OCI-LY7 (cell line): ENCODE results near the gene TMEM219. TPM values are rescaled to one million over a fixed set of nuclear protein-coding genes. Genes with fewer than 3 reads are reported as not detected.

Source experiments
- BruUV-seq: library from RNA; stranded (reverse); fragments of 400-500 nt; replicated peaks from 2 replicates; lab custom pipeline; 2021; lab: Mats Ljungman, UMichigan
- CTCF ChIA-PET: fragments of 300-600 bp; sonication (Branson Sonifier 250); formaldehyde crosslinking; loops from one replicate; lab custom pipeline; 2022; ENCODE audit warnings: antibody characterized with exemption; ENCODE audit not compliant: unreplicated experiment; lab: Charles Lee
- POLR2A ChIA-PET: fragments of 300-600 bp; sonication (Branson Sonifier 250); formaldehyde crosslinking; loops from one replicate; lab custom pipeline; 2022; ENCODE audit warnings: antibody characterized with exemption; lab: Charles Lee
- DNase-seq: peaks from one replicate; pipeline ENCODE4 v3.0.0-alpha.2; 2015; ENCODE audit warnings: low spot score
- H2AFZ ChIP-seq: fragments of 200-600 bp; sonication (generic), shearing (Covaris generic); 2 replicates; pipeline ENCODE4 v1.6.1; 2014; ENCODE audit warnings: mild to moderate bottlenecking, antibody characterized with exemption, low read length, moderate library complexity
- H3K27ac ChIP-seq: fragments of 200-600 bp; sonication (generic); 2 replicates; pipeline ENCODE4 v1.5.1; 2014; ENCODE audit warnings: mixed run types, low read depth, mild to moderate bottlenecking, moderate library complexity, low read length, inconsistent platforms; ENCODE audit not compliant: poor library complexity, severe bottlenecking
- H3K36me3 ChIP-seq: fragments of 200-600 bp; sonication (generic); 2 replicates; pipeline ENCODE4 v1.6.1; 2014; ENCODE audit warnings: mild to moderate bottlenecking, antibody characterized with exemption, low read length, moderate library complexity, mixed read lengths; ENCODE audit not compliant: insufficient read depth
- H3K4me1 ChIP-seq: fragments of 200-600 bp; sonication (generic); 2 replicates; pipeline ENCODE4 v1.5.1; 2014; ENCODE audit warnings: mild to moderate bottlenecking, low read length; ENCODE audit not compliant: insufficient read depth, poor library complexity, severe bottlenecking
- H3K4me2 ChIP-seq: fragments of 200-600 bp; sonication (generic); 2 replicates; pipeline ENCODE4 v1.6.1; 2014; ENCODE audit warnings: mild to moderate bottlenecking, low read length
- H3K4me3 ChIP-seq: fragments of 200-600 bp; sonication (generic); 2 replicates; pipeline ENCODE4 v1.5.1; 2014; ENCODE audit warnings: mild to moderate bottlenecking, low read depth, low read length; ENCODE audit not compliant: poor library complexity, severe bottlenecking
- H3K79me2 ChIP-seq: fragments of 200-600 bp; sonication (generic); 2 replicates; pipeline ENCODE4 v1.6.1; 2016; ENCODE audit warnings: low read depth, mild to moderate bottlenecking, low read length, moderate library complexity, mixed read lengths; ENCODE audit not compliant: insufficient read depth
- H3K9me2 ChIP-seq: fragments of 200-600 bp; sonication (generic); 2 replicates; pipeline ENCODE4 v1.6.1; 2016; ENCODE audit warnings: mild to moderate bottlenecking, low read length, mixed read lengths; ENCODE audit not compliant: insufficient read depth
- H3K9me3 ChIP-seq: fragments of 200-600 bp; sonication (generic); 2 replicates; pipeline ENCODE4 v1.6.1; 2014; ENCODE audit warnings: mild to moderate bottlenecking, mixed run types, low read length, mixed read lengths
- H4K20me1 ChIP-seq: fragments of 200-600 bp; sonication (generic); 2 replicates; pipeline ENCODE4 v1.6.1; 2014; ENCODE audit warnings: mild to moderate bottlenecking, antibody characterized with exemption, low read length, moderate library complexity, mixed read lengths; ENCODE audit not compliant: insufficient read depth
- CTCF ChIP-seq: fragments of 200-600 bp; sonication (generic); conservative IDR thresholded peaks from 2 replicates; pipeline ENCODE4 v1.5.1; 2014; ENCODE audit warnings: mild to moderate bottlenecking, antibody characterized with exemption, low read length, moderate library complexity, mixed read lengths
- EZH2phosphoT487 ChIP-seq: fragments of 200-600 bp; sonication (generic); IDR thresholded peaks from 2 replicates; pipeline ENCODE4 v1.6.1; 2018; ENCODE audit warnings: low read depth, borderline replicate concordance, mild to moderate bottlenecking, mixed run types, antibody characterized with exemption, low read length, moderate library complexity, mixed read lengths
- intact Hi-C: fragments of 100-400 bp; cut with micrococcal nuclease; formaldehyde crosslinking; loops from one replicate; pipeline ENCODE4 v1.10.0; 2022; ENCODE audit not compliant: unreplicated experiment
- total RNA-seq, 2 experiments: library from RNA; depleted of rRNA in 1 of 2; stranded (reverse); fragments of >200 nt in 1 of 2; shearing (Covaris generic) in 1 of 2; gene quantifications; 2 replicates each; pipeline ENCODE4 v1.2.3, GENCODE V29; 2014 to 2022

TMEM219 gene
- total RNA-seq, 2 experiments from 2014 or later, result 82.9 to 94.1 TPM

- CTCF ChIA-PET, result no interaction called here
- Histone ChIP-seq H3K4me3 (no peak overlapping the region), H3K4me2 (no peak overlapping the region), H3K27ac (peak overlapping the region; percentile 38), H3K9me2 (no peaks in the 10 kb centered on the region), H2AFZ (no peak overlapping the region), H3K36me3 (peaks cover 39% of the 10 kb centered on the region), H3K9me3 (no peaks in the 10 kb centered on the region), H3K79me2 (peaks cover 34% of the 10 kb centered on the region), H4K20me1 (0 out of 2 replicates have a peak, but pooled peaks cover 12% of the 10 kb centered on the region), H3K4me1 (peaks cover 34% of the 10 kb centered on the region)
- TF ChIP-seq EZH2phosphoT487, result no peak
- TF ChIP-seq CTCF, result no peak
- POLR2A ChIA-PET, result interaction anchor here (0.7 to 3.8 kb wide), 8 partner anchors 9 to 104 kb away, joined by 3 to 56 read pairs (median 4); partner anchors contain the start of genes HIRIP3, KCTD13 and TMEM219
- no peak for DNase-seq
- intact Hi-C loops, result loop anchor here (5.0 kb wide), 1 partner anchor 155 kb away; the partner anchor contains the start of gene PAGR1
- BruUV-seq, result no TSS peak
Measured at GRCh38 chr16:29972500-29972899, 10.6 kb downstream of the TMEM219 start.

DNA sequence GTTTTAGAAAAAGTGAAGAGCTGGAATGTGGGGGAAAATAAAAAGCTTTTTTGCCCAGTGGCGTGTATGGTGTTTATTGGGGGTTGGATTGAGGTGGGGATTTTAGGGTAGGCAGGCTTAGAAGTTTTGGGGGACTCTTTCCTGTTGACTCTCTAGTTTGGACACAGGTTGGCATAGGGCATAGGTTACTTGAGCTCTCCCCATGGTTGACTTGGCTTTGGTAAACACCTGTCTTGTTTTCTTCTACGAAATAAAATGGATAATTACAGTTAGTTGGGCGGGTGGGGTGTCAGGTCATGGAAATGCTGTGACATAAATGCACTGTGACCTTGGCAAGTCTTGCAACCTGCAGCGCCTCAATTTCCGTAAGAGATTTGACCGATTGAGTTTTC, 11.1 kb downstream of the TMEM219 start:
- CTCF ChIA-PET, result interaction anchor here (0.6 to 1.1 kb wide), 5 partner anchors 10 to 273 kb away, joined by 3 to 6 read pairs (median 3); no protein-coding TSS in a partner anchor
- no peak overlapping the region for H3K4me2 ChIP-seq
- H3K4me3 ChIP-seq, result no peak overlapping the region

More for the DNA sequence above, 11.1 kb downstream of the TMEM219 start:
- Histone ChIP-seq H2AFZ (peak overlapping the region; percentile 75; the same call in 1 of the 2 replicates), H4K20me1 (0 out of 2 replicates have a peak, but pooled peaks cover 12% of the 10 kb centered on the region), H3K9me2 (no peaks in the 10 kb centered on the region), H3K4me1 (peaks cover 34% of the 10 kb centered on the region), H3K36me3 (peaks cover 41% of the 10 kb centered on the region), H3K27ac (peak overlapping the region; percentile 38), H3K9me3 (no peaks in the 10 kb centered on the region), H3K79me2 (peaks cover 34% of the 10 kb centered on the region)
- DNase-seq, result no peak
- BruUV-seq, result no TSS peak
- no peak for TF ChIP-seq CTCF
- TF ChIP-seq EZH2phosphoT487, result no peak
- intact Hi-C loops, result loop anchor here (1.0 to 5.0 kb wide), 3 partner anchors 23 to 156 kb away; partner anchors contain the start of genes INO80E, KCTD13 and PAGR1
- POLR2A ChIA-PET, result interaction anchor here (0.5 to 3.8 kb wide), 19 partner anchors 9 to 210 kb away, joined by 3 to 56 read pairs (median 4); partner anchors contain the start of genes ALDOA, CORO1A, HIRIP3 and KCTD13
